HEK293 (cell line): ENCODE data around the gene FAM24B.
A peak's percentile ranks its signal among the peaks of the same experiment; 100 is the strongest.

ENCODE experiments used
- CTCF ChIA-PET: fragments of 350-600 bp; formaldehyde crosslinking; extraction: SDS; loops from one replicate; lab custom pipeline; 2021; ENCODE audit warnings: antibody characterized with exemption; lab: Yijun Ruan, JAX
- POLR2A ChIA-PET: fragments of 300-600 bp; formaldehyde crosslinking; extraction: SDS; loops from one replicate; lab custom pipeline; 2020; ENCODE audit warnings: antibody characterized with exemption, inconsistent platforms; lab: Yijun Ruan, JAX
- H3K27ac ChIP-seq: fragments of 200-500 bp; sonication (Bioruptor generic); 2 replicates; pipeline ENCODE4 v1.5.1; 2014; ENCODE audit warnings: low read depth, low read length, control low read depth, inconsistent platforms; ENCODE audit errors: extremely low read depth
- H3K36me3 ChIP-seq, 2 experiments: fragments of 200-500 bp in 1 of 2; sonication (Bioruptor generic) in 1 of 2; 1 replicate in 1 of 2; 2 replicates in 1 of 2; pipeline ENCODE4 v1.5.1; 2014 to 2017; ENCODE audit warnings: inconsistent platforms in 2 of 2, low read length in 2 of 2; ENCODE audit not compliant: control insufficient read depth in 2 of 2, insufficient read depth in 1 of 2
- H3K4me1 ChIP-seq: fragments of 200-500 bp; sonication (Bioruptor generic); 2 replicates; pipeline ENCODE4 v1.5.1; 2014; ENCODE audit warnings: mild to moderate bottlenecking, low read length, inconsistent platforms; ENCODE audit not compliant: control insufficient read depth, insufficient read depth
- H3K4me3 ChIP-seq: 2 replicates; pipeline ENCODE4 v1.5.1; 2011; ENCODE audit warnings: low read depth, mild to moderate bottlenecking, control low read depth, low read length, moderate library complexity
- H3K9me3 ChIP-seq: fragments of 200-500 bp; sonication (Bioruptor generic); 2 replicates; pipeline ENCODE4 v1.5.1; 2014; ENCODE audit warnings: low read depth, low read length, inconsistent platforms; ENCODE audit not compliant: control insufficient read depth, insufficient read depth
- BCL11A ChIP-seq: fragments of 450-650 bp; formaldehyde crosslinking; IDR thresholded peaks from 2 replicates; pipeline ENCODE4 v1.5.1; 2016; ENCODE audit warnings: low read depth, missing biosample characterization, missing genetic modification characterization
- SP2 ChIP-seq: fragments of 450-650 bp; formaldehyde crosslinking; IDR thresholded peaks from 2 replicates; pipeline ENCODE4 v1.5.1; 2016; ENCODE audit warnings: missing biosample characterization, missing genetic modification characterization
- SP7 ChIP-seq: fragments of 450-650 bp; formaldehyde crosslinking; IDR thresholded peaks from 2 replicates; pipeline ENCODE4 v1.5.1; 2016; ENCODE audit warnings: missing biosample characterization, missing genetic modification characterization
- ZBTB21 ChIP-seq: fragments of 450-650 bp; formaldehyde crosslinking; IDR thresholded peaks from 2 replicates; pipeline ENCODE4 v1.5.1; 2017; ENCODE audit warnings: missing biosample characterization, missing genetic modification characterization
- ZFP37 ChIP-seq: fragments of 450-650 bp; formaldehyde crosslinking; IDR thresholded peaks from 2 replicates; pipeline ENCODE4 v1.5.1; 2016; ENCODE audit warnings: missing biosample characterization, missing genetic modification characterization
- ZIC2 ChIP-seq: fragments of 450-650 bp; formaldehyde crosslinking; IDR thresholded peaks from 2 replicates; pipeline ENCODE4 v1.5.1; 2016; ENCODE audit warnings: missing biosample characterization, missing genetic modification characterization
- ZNF121 ChIP-seq: fragments of 450-650 bp; formaldehyde crosslinking; IDR thresholded peaks from 2 replicates; pipeline ENCODE4 v1.5.1; 2016; ENCODE audit warnings: missing biosample characterization, missing genetic modification characterization
- ZNF426 ChIP-seq: fragments of 450-650 bp; formaldehyde crosslinking; IDR thresholded peaks from 2 replicates; pipeline ENCODE4 v1.5.1; 2017; ENCODE audit warnings: missing biosample characterization, missing genetic modification characterization, mild to moderate bottlenecking, inconsistent platforms, moderate library complexity
- ZNF658 ChIP-seq: fragments of 450-650 bp; formaldehyde crosslinking; IDR thresholded peaks from 2 replicates; pipeline ENCODE4; 2016; ENCODE audit warnings: missing biosample characterization, missing genetic modification characterization
- ZNF701 ChIP-seq: fragments of 450-650 bp; formaldehyde crosslinking; IDR thresholded peaks from 2 replicates; pipeline ENCODE4 v1.5.1; 2016; ENCODE audit warnings: missing biosample characterization, missing genetic modification characterization
- ZNF837 ChIP-seq: fragments of 450-650 bp; formaldehyde crosslinking; IDR thresholded peaks from 2 replicates; pipeline ENCODE4 v1.5.1; 2016; ENCODE audit warnings: missing biosample characterization, missing genetic modification characterization
- ZSCAN23 ChIP-seq: fragments of 450-650 bp; formaldehyde crosslinking; IDR thresholded peaks from 2 replicates; pipeline ENCODE4 v1.5.1; 2016; ENCODE audit warnings: missing biosample characterization, missing genetic modification characterization
- TF ChIP-seq, protein P1 (sequence below): fragments of 450-650 bp; formaldehyde crosslinking; IDR thresholded peaks from 2 replicates; pipeline ENCODE4 v1.5.1; 2016; ENCODE audit warnings: missing biosample characterization, missing genetic modification characterization
- TF ChIP-seq, protein P2 (sequence below): fragments of 450-650 bp; formaldehyde crosslinking; IDR thresholded peaks from 2 replicates; pipeline ENCODE4 v1.5.1; 2017; ENCODE audit warnings: missing biosample characterization, missing genetic modification characterization
- TF ChIP-seq, protein P3 (sequence below): fragments of 450-650 bp; formaldehyde crosslinking; IDR thresholded peaks from 2 replicates; pipeline ENCODE4 v1.5.1; 2016; ENCODE audit warnings: missing biosample characterization, missing genetic modification characterization
- TF ChIP-seq, protein P4 (sequence below): fragments of 450-650 bp; formaldehyde crosslinking; IDR thresholded peaks from 2 replicates; pipeline ENCODE4 v1.5.1; 2016; ENCODE audit warnings: missing biosample characterization, missing genetic modification characterization, borderline replicate concordance
- TF ChIP-seq, protein P5 (sequence below): fragments of 450-650 bp; formaldehyde crosslinking; IDR thresholded peaks from 2 replicates; pipeline ENCODE4 v1.5.1; 2016; ENCODE audit warnings: missing biosample characterization, missing genetic modification characterization

The FAM24B gene

DNA sequence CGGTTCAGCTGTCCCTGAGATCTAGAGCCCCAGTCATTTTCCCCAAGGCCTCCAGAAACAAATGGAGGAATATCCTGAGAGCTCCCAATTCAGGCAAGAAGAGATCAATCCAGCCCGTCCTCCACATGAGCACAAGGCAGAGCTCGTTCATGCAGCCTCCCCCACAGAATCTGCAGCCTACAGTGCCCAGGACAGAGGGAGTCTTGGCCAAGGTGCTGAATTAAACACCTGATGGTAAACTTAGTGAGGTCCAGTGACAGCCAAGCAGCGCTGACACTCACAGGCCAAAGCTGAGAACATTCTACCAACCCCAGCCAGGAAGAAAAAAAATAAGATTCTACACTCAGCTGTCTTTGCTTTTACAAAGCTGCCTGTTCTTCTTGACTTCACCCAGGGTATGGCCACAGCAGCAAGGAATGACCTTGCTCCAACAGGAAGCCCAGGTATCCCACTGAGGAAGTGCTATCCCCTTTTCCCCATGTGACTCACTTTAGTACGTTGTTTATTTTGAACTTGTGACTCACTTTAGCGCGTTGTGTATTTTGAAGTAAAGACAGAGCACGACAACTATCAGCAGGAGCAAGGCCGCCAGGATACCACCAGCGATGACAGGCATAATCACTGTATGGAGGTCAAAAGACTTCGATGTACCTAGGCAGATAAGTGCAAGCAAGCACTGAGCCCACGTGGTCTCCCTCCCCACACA, 29.3 kb downstream of the FAM24B start:
- POLR2A ChIA-PET, result no interaction called here
- Histone ChIP-seq H3K4me3 (no peak overlapping the region), H3K4me1 (peaks cover 23% of the 10 kb centered on the region), H3K36me3 (peaks cover 0 to 48% of the 10 kb centered on the region in 2 experiments; a peak in 1 of 3 replicates), H3K27ac (no peak overlapping the region), H3K9me3 (no peaks in the 10 kb centered on the region)
- TF ChIP-seq, protein P1, sequence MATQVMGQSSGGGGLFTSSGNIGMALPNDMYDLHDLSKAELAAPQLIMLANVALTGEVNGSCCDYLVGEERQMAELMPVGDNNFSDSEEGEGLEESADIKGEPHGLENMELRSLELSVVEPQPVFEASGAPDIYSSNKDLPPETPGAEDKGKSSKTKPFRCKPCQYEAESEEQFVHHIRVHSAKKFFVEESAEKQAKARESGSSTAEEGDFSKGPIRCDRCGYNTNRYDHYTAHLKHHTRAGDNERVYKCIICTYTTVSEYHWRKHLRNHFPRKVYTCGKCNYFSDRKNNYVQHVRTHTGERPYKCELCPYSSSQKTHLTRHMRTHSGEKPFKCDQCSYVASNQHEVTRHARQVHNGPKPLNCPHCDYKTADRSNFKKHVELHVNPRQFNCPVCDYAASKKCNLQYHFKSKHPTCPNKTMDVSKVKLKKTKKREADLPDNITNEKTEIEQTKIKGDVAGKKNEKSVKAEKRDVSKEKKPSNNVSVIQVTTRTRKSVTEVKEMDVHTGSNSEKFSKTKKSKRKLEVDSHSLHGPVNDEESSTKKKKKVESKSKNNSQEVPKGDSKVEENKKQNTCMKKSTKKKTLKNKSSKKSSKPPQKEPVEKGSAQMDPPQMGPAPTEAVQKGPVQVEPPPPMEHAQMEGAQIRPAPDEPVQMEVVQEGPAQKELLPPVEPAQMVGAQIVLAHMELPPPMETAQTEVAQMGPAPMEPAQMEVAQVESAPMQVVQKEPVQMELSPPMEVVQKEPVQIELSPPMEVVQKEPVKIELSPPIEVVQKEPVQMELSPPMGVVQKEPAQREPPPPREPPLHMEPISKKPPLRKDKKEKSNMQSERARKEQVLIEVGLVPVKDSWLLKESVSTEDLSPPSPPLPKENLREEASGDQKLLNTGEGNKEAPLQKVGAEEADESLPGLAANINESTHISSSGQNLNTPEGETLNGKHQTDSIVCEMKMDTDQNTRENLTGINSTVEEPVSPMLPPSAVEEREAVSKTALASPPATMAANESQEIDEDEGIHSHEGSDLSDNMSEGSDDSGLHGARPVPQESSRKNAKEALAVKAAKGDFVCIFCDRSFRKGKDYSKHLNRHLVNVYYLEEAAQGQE (tag by site-specific recombination), result peak; percentile 63; the same call in 1 of the 2 replicates
- TF ChIP-seq SP2 (tag by site-specific recombination), result no peak
- TF ChIP-seq ZSCAN23 (tag by site-specific recombination), result no peak
- peak; percentile 42; the same call in 1 of the 2 replicates for TF ChIP-seq ZIC2 (tag by site-specific recombination)
- TF ChIP-seq BCL11A (tag by site-specific recombination), result no peak
- no peak for TF ChIP-seq ZNF121
- CTCF ChIA-PET, result no interaction called here

DNA sequence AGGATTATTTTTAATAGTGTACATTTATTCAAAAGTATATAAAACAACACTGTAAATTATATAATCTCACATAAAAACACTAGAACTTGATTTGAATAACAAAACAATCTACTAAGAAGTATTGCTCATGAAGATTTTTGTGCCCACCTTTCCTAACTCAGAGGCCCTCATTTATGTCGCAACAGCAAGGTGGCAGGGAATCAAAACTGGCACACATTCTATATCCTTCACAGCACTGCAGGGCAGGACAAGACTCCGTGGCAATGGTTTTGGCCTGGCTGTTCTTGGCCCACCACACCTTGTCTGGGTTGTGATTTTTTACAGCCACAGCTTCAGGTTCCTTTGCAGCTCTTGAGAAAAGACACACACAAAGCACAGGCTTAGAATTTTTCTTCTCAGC, 30.3 kb downstream of the FAM24B start:
- Histone ChIP-seq H3K27ac (no peak overlapping the region), H3K4me1 (peaks cover 23% of the 10 kb centered on the region), H3K4me3 (no peak overlapping the region), H3K9me3 (no peaks in the 10 kb centered on the region), H3K36me3 (peaks cover 0 to 39% of the 10 kb centered on the region in 2 experiments; a peak in 1 of 3 replicates)
- ChIA-PET CTCF (interaction anchor here (0.7 kb wide), 1 partner anchor 1187 kb away, joined by 3 read pairs; no protein-coding TSS in a partner anchor), POLR2A (no interaction called here)
- TF ChIP-seq ZNF837 (tag by site-specific recombination) (no peak), ZNF701 (tag by site-specific recombination) (no peak), SP7 (tag by site-specific recombination) (no peak), ZBTB21 (no peak)
- TF ChIP-seq, protein P2, sequence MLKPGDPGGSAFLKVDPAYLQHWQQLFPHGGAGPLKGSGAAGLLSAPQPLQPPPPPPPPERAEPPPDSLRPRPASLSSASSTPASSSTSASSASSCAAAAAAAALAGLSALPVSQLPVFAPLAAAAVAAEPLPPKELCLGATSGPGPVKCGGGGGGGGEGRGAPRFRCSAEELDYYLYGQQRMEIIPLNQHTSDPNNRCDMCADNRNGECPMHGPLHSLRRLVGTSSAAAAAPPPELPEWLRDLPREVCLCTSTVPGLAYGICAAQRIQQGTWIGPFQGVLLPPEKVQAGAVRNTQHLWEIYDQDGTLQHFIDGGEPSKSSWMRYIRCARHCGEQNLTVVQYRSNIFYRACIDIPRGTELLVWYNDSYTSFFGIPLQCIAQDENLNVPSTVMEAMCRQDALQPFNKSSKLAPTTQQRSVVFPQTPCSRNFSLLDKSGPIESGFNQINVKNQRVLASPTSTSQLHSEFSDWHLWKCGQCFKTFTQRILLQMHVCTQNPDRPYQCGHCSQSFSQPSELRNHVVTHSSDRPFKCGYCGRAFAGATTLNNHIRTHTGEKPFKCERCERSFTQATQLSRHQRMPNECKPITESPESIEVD (tag by site-specific recombination), result no peak

DNA sequence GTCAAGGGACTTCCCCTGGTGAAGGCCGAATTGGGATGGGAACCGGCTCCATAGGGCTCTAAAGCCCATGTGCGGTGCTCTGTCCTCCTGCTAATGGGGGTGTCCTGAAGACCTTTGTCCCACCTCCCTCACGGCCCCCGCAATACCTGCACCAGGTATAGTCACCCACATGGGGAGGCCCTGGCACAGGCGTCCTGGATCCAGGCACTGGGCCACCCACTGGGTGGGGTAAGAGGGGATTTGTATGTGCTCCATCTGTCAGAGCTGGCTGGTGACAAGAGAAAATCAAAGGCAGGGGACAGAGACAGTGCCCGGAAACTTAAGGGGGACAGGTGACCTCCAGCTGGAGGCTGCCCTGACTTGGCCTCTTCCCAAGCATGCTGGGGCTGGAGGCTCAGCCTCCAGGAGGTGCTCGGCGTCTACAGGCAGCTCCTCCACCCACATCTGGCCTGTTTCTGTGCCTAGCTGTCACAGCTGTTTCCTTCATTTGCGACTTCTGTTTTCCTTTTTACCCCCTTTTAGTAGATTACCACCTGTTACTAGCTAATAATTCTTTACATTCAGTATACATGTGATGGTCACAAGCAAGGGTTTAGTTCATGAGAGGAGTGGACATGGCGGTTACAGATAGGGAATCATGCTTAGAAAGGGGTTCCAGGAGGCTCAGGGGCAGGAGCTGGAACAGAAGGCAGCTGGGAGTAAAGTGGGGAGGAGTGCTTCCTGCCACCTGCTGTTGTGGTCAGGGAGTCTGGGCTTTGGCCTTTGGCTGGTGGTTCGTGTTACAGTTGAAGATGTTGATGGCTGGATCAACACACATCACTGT, 31.4 kb downstream of the FAM24B start:
- peaks cover 23% of the 10 kb centered on the region for H3K4me1 ChIP-seq
- ChIA-PET POLR2A (no interaction called here), CTCF (no interaction called here)
- no peak overlapping the region for H3K27ac ChIP-seq
- H3K9me3 ChIP-seq, result no peaks in the 10 kb centered on the region
- no peak overlapping the region for H3K4me3 ChIP-seq
- H3K36me3 ChIP-seq, result peaks cover 0 to 28% of the 10 kb centered on the region in 2 experiments; a peak in 1 of 3 replicates
- TF ChIP-seq ZNF658 (tag by site-specific recombination), result no peak
- TF ChIP-seq, protein P3, sequence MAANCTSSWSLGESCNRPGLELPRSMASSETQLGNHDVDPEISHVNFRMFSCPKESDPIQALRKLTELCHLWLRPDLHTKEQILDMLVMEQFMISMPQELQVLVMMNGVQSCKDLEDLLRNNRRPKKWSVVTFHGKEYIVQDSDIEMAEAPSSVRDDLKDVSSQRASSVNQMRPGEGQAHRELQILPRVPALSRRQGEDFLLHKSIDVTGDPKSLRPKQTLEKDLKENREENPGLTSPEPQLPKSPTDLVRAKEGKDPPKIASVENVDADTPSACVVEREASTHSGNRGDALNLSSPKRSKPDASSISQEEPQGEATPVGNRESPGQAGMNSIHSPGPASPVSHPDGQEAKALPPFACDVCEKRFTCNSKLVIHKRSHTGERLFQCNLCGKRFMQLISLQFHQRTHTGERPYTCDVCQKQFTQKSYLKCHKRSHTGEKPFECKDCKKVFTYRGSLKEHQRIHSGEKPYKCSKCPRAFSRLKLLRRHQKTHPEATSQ (tag by site-specific recombination), result no peak
- no peak for TF ChIP-seq ZNF426
- TF ChIP-seq, protein P4, sequence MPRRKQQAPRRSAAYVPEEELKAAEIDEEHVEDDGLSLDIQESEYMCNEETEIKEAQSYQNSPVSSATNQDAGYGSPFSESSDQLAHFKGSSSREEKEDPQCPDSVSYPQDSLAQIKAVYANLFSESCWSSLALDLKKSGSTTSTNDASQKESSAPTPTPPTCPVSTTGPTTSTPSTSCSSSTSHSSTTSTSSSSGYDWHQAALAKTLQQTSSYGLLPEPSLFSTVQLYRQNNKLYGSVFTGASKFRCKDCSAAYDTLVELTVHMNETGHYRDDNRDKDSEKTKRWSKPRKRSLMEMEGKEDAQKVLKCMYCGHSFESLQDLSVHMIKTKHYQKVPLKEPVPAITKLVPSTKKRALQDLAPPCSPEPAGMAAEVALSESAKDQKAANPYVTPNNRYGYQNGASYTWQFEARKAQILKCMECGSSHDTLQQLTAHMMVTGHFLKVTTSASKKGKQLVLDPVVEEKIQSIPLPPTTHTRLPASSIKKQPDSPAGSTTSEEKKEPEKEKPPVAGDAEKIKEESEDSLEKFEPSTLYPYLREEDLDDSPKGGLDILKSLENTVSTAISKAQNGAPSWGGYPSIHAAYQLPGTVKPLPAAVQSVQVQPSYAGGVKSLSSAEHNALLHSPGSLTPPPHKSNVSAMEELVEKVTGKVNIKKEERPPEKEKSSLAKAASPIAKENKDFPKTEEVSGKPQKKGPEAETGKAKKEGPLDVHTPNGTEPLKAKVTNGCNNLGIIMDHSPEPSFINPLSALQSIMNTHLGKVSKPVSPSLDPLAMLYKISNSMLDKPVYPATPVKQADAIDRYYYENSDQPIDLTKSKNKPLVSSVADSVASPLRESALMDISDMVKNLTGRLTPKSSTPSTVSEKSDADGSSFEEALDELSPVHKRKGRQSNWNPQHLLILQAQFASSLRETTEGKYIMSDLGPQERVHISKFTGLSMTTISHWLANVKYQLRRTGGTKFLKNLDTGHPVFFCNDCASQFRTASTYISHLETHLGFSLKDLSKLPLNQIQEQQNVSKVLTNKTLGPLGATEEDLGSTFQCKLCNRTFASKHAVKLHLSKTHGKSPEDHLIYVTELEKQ (tag by site-specific recombination), result no peak
- TF ChIP-seq, protein P5, sequence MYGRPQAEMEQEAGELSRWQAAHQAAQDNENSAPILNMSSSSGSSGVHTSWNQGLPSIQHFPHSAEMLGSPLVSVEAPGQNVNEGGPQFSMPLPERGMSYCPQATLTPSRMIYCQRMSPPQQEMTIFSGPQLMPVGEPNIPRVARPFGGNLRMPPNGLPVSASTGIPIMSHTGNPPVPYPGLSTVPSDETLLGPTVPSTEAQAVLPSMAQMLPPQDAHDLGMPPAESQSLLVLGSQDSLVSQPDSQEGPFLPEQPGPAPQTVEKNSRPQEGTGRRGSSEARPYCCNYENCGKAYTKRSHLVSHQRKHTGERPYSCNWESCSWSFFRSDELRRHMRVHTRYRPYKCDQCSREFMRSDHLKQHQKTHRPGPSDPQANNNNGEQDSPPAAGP, result no peak
- TF ChIP-seq ZFP37, result no peak
